ENCODE data around the gene ZNF674.

Gene ZNF674

DNA sequence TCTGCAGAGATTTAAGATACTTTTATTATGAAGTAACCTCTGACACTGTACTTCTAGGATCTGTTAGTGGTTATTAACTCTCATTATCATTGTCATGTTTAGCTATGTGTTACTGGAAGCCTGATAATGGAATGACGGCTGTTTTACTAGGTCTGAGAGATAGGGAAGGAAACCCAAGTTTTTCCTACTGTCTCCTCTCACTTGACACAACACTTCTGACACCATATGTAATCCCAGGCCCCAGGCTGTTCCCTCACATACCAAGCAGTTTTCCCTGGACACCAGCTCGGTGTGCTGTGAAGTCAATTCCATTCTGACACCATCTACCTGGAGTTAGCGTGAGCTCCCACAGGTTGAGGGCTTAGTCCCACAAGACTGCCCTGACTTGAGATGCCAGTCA lies 85.6 kb downstream of the ZNF674 start:
- H3K79me2 ChIP-seq (ENCODE audit: insufficient read depth, low read length): no peaks in the 10 kb centered on the region
- no peak for ATAC-seq (ENCODE audit: insufficient read depth, low read depth)
- no peak overlapping the region for H3K27ac ChIP-seq (ENCODE audit: low read length)
- no peak overlapping the region for H2AFZ ChIP-seq (ENCODE audit: low read depth, low read length)
- no peak overlapping the region for H3K4me3 ChIP-seq (ENCODE audit: low read depth in 1 of 2, low read length in 2 of 2)
- H3K9me3 ChIP-seq (ENCODE audit: insufficient read depth, low read length, severe bottlenecking): no peaks in the 10 kb centered on the region
- no peak overlapping the region for H3K9ac ChIP-seq (ENCODE audit: low read depth, low read length)
- no peak overlapping the region for H3K4me2 ChIP-seq (ENCODE audit: insufficient read depth, low read length)
- TF ChIP-seq CTCF (IDR thresholded peaks at IDR 0.05; ENCODE audit: borderline replicate concordance, extremely low read depth, low read length, poor library complexity, severe bottlenecking) (no peak), EZH2 (IDR thresholded peaks at IDR 0.05; ENCODE audit: borderline replicate concordance, low read depth, low read length, severe bottlenecking) (no peak)
- H3K4me1 ChIP-seq (ENCODE audit: insufficient read depth, low read length): no peaks in the 10 kb centered on the region
- H3K36me3 ChIP-seq (ENCODE audit: insufficient read depth, low read length): peaks cover 22% of the 10 kb centered on the region
- H3K27me3 ChIP-seq (ENCODE audit: insufficient read depth, low read length, poor library complexity): no peaks in the 10 kb centered on the region
- H4K20me1 ChIP-seq (ENCODE audit: insufficient read depth, low read length): no peaks in the 10 kb centered on the region
- no peak for DNase-seq

- Histone ChIP-seq H3K79me2 (ENCODE audit: insufficient read depth, low read length) (no peaks in the 10 kb centered on the region), H3K27me3 (ENCODE audit: insufficient read depth, low read length, poor library complexity) (no peaks in the 10 kb centered on the region), H3K4me3 (ENCODE audit: low read depth in 1 of 2, low read length in 2 of 2) (no peak overlapping the region), H3K4me2 (ENCODE audit: insufficient read depth, low read length) (no peak overlapping the region), H3K4me1 (ENCODE audit: insufficient read depth, low read length) (no peaks in the 10 kb centered on the region), H3K9ac (ENCODE audit: low read depth, low read length) (no peak overlapping the region), H3K9me3 (ENCODE audit: insufficient read depth, low read length, severe bottlenecking) (no peaks in the 10 kb centered on the region), H3K36me3 (ENCODE audit: insufficient read depth, low read length) (peaks cover 14% of the 10 kb centered on the region; the same call in 1 of the 2 replicates), H4K20me1 (ENCODE audit: insufficient read depth, low read length) (no peaks in the 10 kb centered on the region), H3K27ac (ENCODE audit: low read length) (no peak overlapping the region), H2AFZ (ENCODE audit: low read depth, low read length) (no peak overlapping the region)
- TF ChIP-seq EZH2 (IDR thresholded peaks at IDR 0.05; ENCODE audit: borderline replicate concordance, low read depth, low read length, severe bottlenecking) (no peak), CTCF (IDR thresholded peaks at IDR 0.05; ENCODE audit: borderline replicate concordance, extremely low read depth, low read length, poor library complexity, severe bottlenecking) (no peak)
- no peak for DNase-seq
- no peak for ATAC-seq (ENCODE audit: insufficient read depth, low read depth)
Observed at GRCh38 chrX:46456125-46456922, 88.9 kb downstream of the ZNF674 start.

Measured in DND-41 (cell line).